Keratinocyte (primary cell): ENCODE results near the gene CEACAM8. TPM values are rescaled to one million over a fixed set of nuclear protein-coding genes. Genes with fewer than 3 reads are reported as not detected.
"Not testable (repeated sequence)": the region's sequence is repeated elsewhere in the genome, so short reads cannot be mapped to it uniquely, and the experiment has no call there.

Experiments used
- DNase-seq: peaks from one replicate; pipeline ENCODE4 v3.0.0-alpha.2; 2011; ENCODE audit warnings: low read depth, missing footprints, low spot score
- FAIRE-seq: peaks from 2 replicates; lab custom pipeline; 2011; peaks lifted over from hg19 to GRCh38; lab: Jason Lieb, UNC
- H2AFZ ChIP-seq: 2 replicates; pipeline ENCODE4 v1.6.0; 2012; ENCODE audit warnings: low read length, control low read depth, inconsistent platforms; ENCODE audit not compliant: control insufficient read depth
- H3K27ac ChIP-seq: 2 replicates; pipeline ENCODE4 v1.5.1; 2011; ENCODE audit warnings: low read length; ENCODE audit not compliant: control insufficient read depth, insufficient read depth
- H3K27me3 ChIP-seq: 3 replicates; pipeline ENCODE4 v1.6.0; 2011; ENCODE audit warnings: low read length; ENCODE audit not compliant: control insufficient read depth, insufficient read depth; ENCODE audit errors: extremely low read depth
- H3K36me3 ChIP-seq, 2 experiments: 2 replicates in 1 of 2; 3 replicates in 1 of 2; pipeline ENCODE4 v1.5.1; 2011; ENCODE audit warnings: low read length in 2 of 2, mild to moderate bottlenecking in 1 of 2; ENCODE audit not compliant: control insufficient read depth in 2 of 2, insufficient read depth in 2 of 2; ENCODE audit errors: extremely low read depth in 1 of 2
- H3K4me1 ChIP-seq: 3 replicates; pipeline ENCODE4 v1.5.1; 2011; ENCODE audit warnings: low read length; ENCODE audit not compliant: control insufficient read depth, insufficient read depth; ENCODE audit errors: extremely low read depth
- H3K4me2 ChIP-seq: 3 replicates; pipeline ENCODE4 v1.6.0; 2011; ENCODE audit warnings: low read depth, low read length; ENCODE audit not compliant: control insufficient read depth, insufficient read depth; ENCODE audit errors: extremely low read depth
- H3K4me3 ChIP-seq, 3 experiments: fragments of 200-600 bp in 1 of 3; sonication (generic) in 1 of 3; 2 replicates in 2 of 3; 3 replicates in 1 of 3; pipeline ENCODE4 v1.5.1; 2011 to 2016; ENCODE audit warnings: low read length in 3 of 3, mild to moderate bottlenecking in 3 of 3, control low read depth in 2 of 3, inconsistent platforms in 1 of 3, low read depth in 1 of 3, mixed read lengths in 1 of 3, mixed run types in 1 of 3, moderate library complexity in 1 of 3; ENCODE audit not compliant: control insufficient read depth in 2 of 3, insufficient read depth in 2 of 3; ENCODE audit errors: extremely low read depth in 1 of 3
- H3K79me2 ChIP-seq: 2 replicates; pipeline ENCODE4 v1.6.0; 2012; ENCODE audit warnings: low read length; ENCODE audit not compliant: control insufficient read depth, insufficient read depth
- H3K9ac ChIP-seq: 3 replicates; pipeline ENCODE4 v1.6.0; 2011; ENCODE audit warnings: low read length; ENCODE audit not compliant: control insufficient read depth, insufficient read depth; ENCODE audit errors: extremely low read depth
- H3K9me1 ChIP-seq: 3 replicates; pipeline ENCODE4 v1.6.0; 2011; ENCODE audit warnings: low read length; ENCODE audit not compliant: control insufficient read depth, insufficient read depth; ENCODE audit errors: extremely low read depth
- H3K9me3 ChIP-seq: 2 replicates; pipeline ENCODE4 v1.5.1; 2012; ENCODE audit warnings: low read depth, low read length; ENCODE audit not compliant: control insufficient read depth
- H4K20me1 ChIP-seq: 3 replicates; pipeline ENCODE4 v1.6.0; 2011; ENCODE audit warnings: low read length; ENCODE audit not compliant: control insufficient read depth, insufficient read depth; ENCODE audit errors: extremely low read depth
- CTCF ChIP-seq, 3 experiments: IDR thresholded peaks in 1 of 3; conservative IDR thresholded peaks in 1 of 3; optimal IDR thresholded peaks in 1 of 3; 2 replicates in 2 of 3; 3 replicates in 1 of 3; pipeline versions ENCODE3 to v1.5.1; 2011; ENCODE audit warnings: low read length in 3 of 3, mild to moderate bottlenecking in 3 of 3, moderate library complexity in 2 of 3, control low read depth in 1 of 3, inconsistent platforms in 1 of 3; ENCODE audit not compliant: insufficient read depth in 2 of 3; ENCODE audit errors: extremely low read depth in 1 of 3
- EZH2 ChIP-seq: IDR thresholded peaks from one replicate; pipeline ENCODE4 v1.6.1; 2012; ENCODE audit warnings: inconsistent platforms, mild to moderate bottlenecking, low read length, moderate library complexity
- dilution Hi-C: fragments of 300-500 bp; cut with MboI; formaldehyde crosslinking; loops from one replicate; pipeline ENCODE4 v1.7.0; 2020; ENCODE audit warnings: low sequenced_read_pairs; ENCODE audit not compliant: extremely low pct_ligation_motif_present
- polyA plus RNA-seq, 5 experiments: library from polyadenylated mRNA; depleted of rRNA in 3 of 5; stranded (reverse) in 3 of 5; stranded (forward) in 1 of 5; unstranded in 1 of 5; fragments of >200 nt; gene quantifications; 1 replicate in 1 of 5; 2 replicates in 3 of 5; 3 replicates in 1 of 5; pipeline versions ENCODE4 v1.2.1 to v1.2.3, GENCODE V29; 2011 to 2012; ENCODE audit warnings: missing spikeins in 2 of 5, low read depth in 1 of 5, low replicate concordance in 1 of 5

CEACAM8 gene
- polyA plus RNA-seq, 1 donor (not counting 4 experiments of a cell fraction or from before 2014, with no cell fraction given), result not detected

- Histone ChIP-seq H3K27ac (no peak overlapping the region), H2AFZ (no peak overlapping the region), H3K9ac (no peak overlapping the region), H3K4me1 (no peaks in the 10 kb centered on the region), H3K4me2 (no peak overlapping the region), H4K20me1 (no peaks in the 10 kb centered on the region), H3K36me3 (no peaks in the 10 kb centered on the region), H3K4me3 (no peak overlapping the region), H3K9me3 (no peaks in the 10 kb centered on the region), H3K9me1 (no peaks in the 10 kb centered on the region), H3K79me2 (no peaks in the 10 kb centered on the region), H3K27me3 (no peaks in the 10 kb centered on the region)
- no peak for DNase-seq
- dilution Hi-C loops, result no loop called here
- TF ChIP-seq EZH2, result no peak
- no peak for TF ChIP-seq CTCF (optimal IDR thresholded peaks at IDR 0.05 in 1 of 3, IDR thresholded peaks at IDR 0.05 in 1 of 3, conservative IDR thresholded peaks at IDR 0.05 in 1 of 3; ENCODE audit: extremely low read depth in 1 of 3, insufficient read depth in 2 of 3, low read length in 3 of 3)
- FAIRE-seq, result no peak
Measured at GRCh38 chr19:42538841-42539709, 55.6 kb downstream of the CEACAM8 start.

- dilution Hi-C loops, H3K9me3 ChIP-seq, H3K4me2 ChIP-seq, H3K4me3 ChIP-seq, H3K4me1 ChIP-seq, H3K36me3 ChIP-seq, H3K27me3 ChIP-seq, H4K20me1 ChIP-seq, H2AFZ ChIP-seq, DNase-seq, H3K9ac ChIP-seq, H3K27ac ChIP-seq, H3K9me1 ChIP-seq, H3K79me2 ChIP-seq, FAIRE-seq: not testable (repeated sequence)
Measured at GRCh38 chr19:42535276-42535675, 59.4 kb downstream of the CEACAM8 start.
